HepG2 (cell line): ENCODE results near the gene DLG4. TPM values are rescaled to one million over a fixed set of nuclear protein-coding genes. Genes with fewer than 3 reads are reported as not detected.
A peak's percentile ranks its signal among the peaks of the same experiment; 100 is the strongest.

Experiments used
- ATAC-seq: fragments of 200-7000 bp; cut with Tn5 transposase; 3 replicates; pipeline ENCODE4 v1.9.1; 2020; ENCODE audit warnings: mild to moderate bottlenecking, moderate library complexity
- BruUV-seq: library from RNA; stranded (reverse); fragments of 400-500 nt; replicated peaks from 2 replicates; lab custom pipeline; 2021; lab: Mats Ljungman, UMichigan
- CTCF ChIA-PET: fragments of 300-600 bp; formaldehyde crosslinking; extraction: SDS; loops from one replicate; lab custom pipeline; 2021; ENCODE audit warnings: low total read pairs, inconsistent platforms, low intra/inter-chr PET ratio; lab: Yijun Ruan, JAX
- POLR2A ChIA-PET: fragments of 350-600 bp; sonication (Branson Sonifier 250); formaldehyde crosslinking; loops from one replicate; lab custom pipeline; 2020; ENCODE audit warnings: antibody characterized with exemption, inconsistent platforms; lab: Yijun Ruan, JAX
- DNase-seq: peaks from one replicate; pipeline ENCODE4 v3.0.0-alpha.2; 2015; ENCODE audit warnings: low spot score
- FAIRE-seq: peaks from 3 replicates; lab custom pipeline; 2011; peaks lifted over from hg19 to GRCh38; lab: Jason Lieb, UNC
- H2AFZ ChIP-seq: one replicate; pipeline ENCODE4 v1.6.1; 2011; ENCODE audit warnings: low read length, inconsistent platforms
- H3K27ac ChIP-seq: fragments of 300-600 bp; 3 replicates; pipeline ENCODE4 v1.8.0; 2011; ENCODE audit warnings: mixed run types, mild to moderate bottlenecking, mixed read lengths, low read length, inconsistent platforms; ENCODE audit not compliant: insufficient read depth; ENCODE audit errors: extremely low read length
- H3K27me3 ChIP-seq, 2 experiments: fragments of 200-600 bp in 1 of 2; 2 replicates in 1 of 2; 3 replicates in 1 of 2; pipeline versions ENCODE4 v1.6.0 to v1.8.0; 2011; ENCODE audit warnings: low read length in 2 of 2, mild to moderate bottlenecking in 2 of 2, moderate library complexity in 2 of 2, inconsistent platforms in 1 of 2; ENCODE audit not compliant: insufficient read depth in 2 of 2, control insufficient read depth in 1 of 2
- H3K36me3 ChIP-seq, 2 experiments: fragments of 200-600 bp in 1 of 2; replicated peaks in 1 of 2; 2 replicates in 1 of 2; 3 replicates in 1 of 2; pipeline versions ENCODE4 v1.5.1 to v1.8.0; 2011; ENCODE audit warnings: low read length in 2 of 2, inconsistent platforms in 1 of 2; ENCODE audit not compliant: insufficient read depth in 2 of 2, control insufficient read depth in 1 of 2
- H3K4me1 ChIP-seq: 2 replicates; pipeline ENCODE4 v1.5.1; 2012; ENCODE audit warnings: low read length, inconsistent platforms; ENCODE audit not compliant: insufficient read depth
- H3K4me2 ChIP-seq: 2 replicates; pipeline ENCODE4 v1.6.0; 2011; ENCODE audit warnings: low read depth, low read length, inconsistent platforms
- H3K4me3 ChIP-seq, 3 experiments: fragments of 200-600 bp in 1 of 3; sonication (generic), shearing (Covaris generic) in 1 of 3; replicated peaks in 1 of 3; 2 replicates each; pipeline ENCODE4 v1.5.1; 2011 to 2016; ENCODE audit warnings: low read length in 3 of 3, inconsistent platforms in 2 of 3, low read depth in 2 of 3, mild to moderate bottlenecking in 2 of 3, control low read depth in 1 of 3, mixed read lengths in 1 of 3; ENCODE audit not compliant: insufficient read depth in 1 of 3
- H3K79me2 ChIP-seq: one replicate; pipeline ENCODE4 v1.6.1; 2011; ENCODE audit warnings: low read length, inconsistent platforms; ENCODE audit not compliant: insufficient read depth
- H3K9ac ChIP-seq: 2 replicates; pipeline ENCODE4 v1.6.0; 2011; ENCODE audit warnings: mild to moderate bottlenecking, low read depth, low read length, inconsistent platforms; ENCODE audit not compliant: insufficient read depth
- H3K9me3 ChIP-seq: 2 replicates; pipeline ENCODE4 v1.5.1; 2012; ENCODE audit warnings: mild to moderate bottlenecking, low read length
- H4K20me1 ChIP-seq: 2 replicates; pipeline ENCODE4 v1.6.0; 2011; ENCODE audit warnings: inconsistent platforms, mild to moderate bottlenecking, low read length, moderate library complexity; ENCODE audit not compliant: insufficient read depth
- BCL3 ChIP-seq: sonication (generic); formaldehyde crosslinking; IDR thresholded peaks from 2 replicates; pipeline ENCODE4 v1.5.1; 2020; ENCODE audit warnings: mild to moderate bottlenecking, missing genetic modification reagents, moderate library complexity
- EP300 ChIP-seq, 3 experiments: sonication (generic) in 1 of 3; formaldehyde crosslinking in 1 of 3; IDR thresholded peaks; 2 replicates each; pipeline versions ENCODE4 v1.5.1 to v1.6.1; 2011 to 2020; ENCODE audit warnings: low read depth in 2 of 3, low read length in 2 of 3, borderline replicate concordance in 1 of 3, improper control_type of control experiment in 1 of 3, mild to moderate bottlenecking in 1 of 3, missing genetic modification reagents in 1 of 3, moderate library complexity in 1 of 3
- HDAC1 ChIP-seq: sonication (generic); formaldehyde crosslinking; IDR thresholded peaks from 2 replicates; pipeline ENCODE4 v1.5.1; 2020; ENCODE audit warnings: mild to moderate bottlenecking, missing genetic modification reagents
- HNF4G ChIP-seq, 2 experiments: sonication (generic) in 1 of 2; formaldehyde crosslinking in 1 of 2; IDR thresholded peaks; 2 replicates each; pipeline versions ENCODE4 v1.4.0 to v1.6.1; 2011 to 2020; ENCODE audit warnings: borderline replicate concordance in 2 of 2, low read depth in 2 of 2, mild to moderate bottlenecking in 2 of 2, low read length in 1 of 2, missing genetic modification reagents in 1 of 2, moderate library complexity in 1 of 2
- NFYC ChIP-seq: IDR thresholded peaks from 2 replicates; pipeline ENCODE4 v1.6.1; 2016; ENCODE audit warnings: missing genetic modification reagents, missing compliant biosample characterization
- ZC3H13 ChIP-seq: sonication (generic); formaldehyde crosslinking; IDR thresholded peaks from 2 replicates; pipeline ENCODE4 v1.8.1; 2023; ENCODE audit warnings: mild to moderate bottlenecking, missing genetic modification reagents, moderate library complexity
- ZFX ChIP-seq: sonication (generic); formaldehyde crosslinking; IDR thresholded peaks from 2 replicates; pipeline ENCODE4 v1.4.0; 2020; ENCODE audit warnings: mild to moderate bottlenecking, low read depth, missing genetic modification reagents, moderate library complexity
- ZNF619 ChIP-seq: sonication (generic); formaldehyde crosslinking; IDR thresholded peaks from 2 replicates; pipeline ENCODE4 v1.4.0; 2020; ENCODE audit warnings: mild to moderate bottlenecking, missing genetic modification reagents
- ZNF770 ChIP-seq: sonication (generic); formaldehyde crosslinking; IDR thresholded peaks from 2 replicates; pipeline ENCODE4 v1.5.0; 2020; ENCODE audit warnings: mild to moderate bottlenecking, missing genetic modification reagents
- WGBS: methylation state at CpG from one replicate; pipeline ENCODE4 v1.1.6; 2017; ENCODE audit warnings: low lambda C conversion rate; 5-methylcytosine and 5-hydroxymethylcytosine counted together
- in situ Hi-C: cut with HindIII; loops from 2 replicates; pipeline ENCODE4 v1.10.0; 2017; ENCODE audit warnings: low pct_unique_long_range_greater_than_20kb; ENCODE audit not compliant: extremely low pct_ligation_motif_present
- intact Hi-C: fragments of 100-400 bp; cut with micrococcal nuclease; formaldehyde crosslinking; loops from one replicate; pipeline ENCODE4 v1.10.0; 2022; ENCODE audit not compliant: unreplicated experiment
- polyA plus RNA-seq, 8 experiments: library from polyadenylated mRNA; depleted of rRNA in 3 of 8; stranded (reverse) in 7 of 8; unstranded in 1 of 8; fragments of >200 nt; fragmentation: Illumina TruSeq in 4 of 8; extraction: Trizol in 4 of 8; gene quantifications; 2 replicates each; pipeline versions ENCODE4 v1.2.1 to v1.2.3, GENCODE V29; 2011 to 2016; ENCODE audit warnings: low read depth in 4 of 8, missing spikeins in 1 of 8, mixed read lengths in 1 of 8; ENCODE audit not compliant: insufficient read depth in 1 of 8
- total RNA-seq, 5 experiments: library from RNA; depleted of rRNA; stranded (reverse); fragments of >200 nt; fragmentation: Illumina TruSeq; extraction: Trizol; gene quantifications; 2 replicates each; pipeline ENCODE4 v1.2.3, GENCODE V29; 2016; ENCODE audit warnings: low read depth in 1 of 5

DLG4 gene
- total and polyA plus RNA-seq, 2 of the 13 experiments (the other 11 are each of a cell fraction or from before 2014, with no cell fraction given) = 0.71 to 4.3 TPM

- no TSS peak for BruUV-seq
- peak overlapping the region; percentile 19 to 85 (median 68); a peak in 5 of 6 replicates for H3K4me3 ChIP-seq
- 0 out of 2 replicates have a peak, but pooled peaks cover 3% of the 10 kb centered on the region for H4K20me1 ChIP-seq
- WGBS = 58% methylated on average over 4 of the region's 4 CpGs
- H3K36me3 ChIP-seq = peaks cover 11 to 30% of the 10 kb centered on the region in 2 experiments
- ATAC-seq = no peak
- in situ Hi-C loops = no loop called here
- no peak for DNase-seq
- peaks cover 44% of the 10 kb centered on the region for H3K4me1 ChIP-seq
- peak overlapping the region; percentile 92 for H3K9ac ChIP-seq
- peak overlapping the region; percentile 97 for H3K4me2 ChIP-seq
- POLR2A ChIA-PET = interaction anchor here (1.6 to 4.3 kb wide), 4 partner anchors 18 to 61 kb away, joined by 7 to 35 read pairs (median 30); partner anchors contain the start of genes ACADVL, ASGR1 and DLG4
- no peak overlapping the region for H2AFZ ChIP-seq
- peaks cover 45% of the 10 kb centered on the region for H3K79me2 ChIP-seq
- no peaks in the 10 kb centered on the region for H3K9me3 ChIP-seq
- no peak for FAIRE-seq
- TF ChIP-seq ZFX (CRISPR knock-in tag) = 0 out of 2 replicates have a peak, but pooled peaks have one; percentile 3
- TF ChIP-seq BCL3 (CRISPR knock-in tag) = no peak
- no peaks in the 10 kb centered on the region; a peak in 1 of 5 replicates for H3K27me3 ChIP-seq
- H3K27ac ChIP-seq = peak overlapping the region; percentile 86
- intact Hi-C loops = loop anchor here (5.0 kb wide), 1 partner anchor 42 kb away; the partner anchor contains the start of gene SLC2A4
- CTCF ChIA-PET = no interaction called here
Measured at GRCh38 chr17:7240375-7240774, 20.7 kb upstream of the DLG4 start.

- Histone ChIP-seq H3K79me2 (peaks cover 45% of the 10 kb centered on the region), H3K4me1 (peaks cover 54% of the 10 kb centered on the region), H3K27ac (peak within 1 kb of the TSS; percentile 88), H3K9ac (peak within 1 kb of the TSS; percentile 96), H3K27me3 (no peaks in the 10 kb centered on the region; a peak in 1 of 5 replicates), H4K20me1 (0 out of 2 replicates have a peak, but pooled peaks cover 3% of the 10 kb centered on the region), H3K9me3 (no peaks in the 10 kb centered on the region), H3K36me3 (peaks cover 11 to 29% of the 10 kb centered on the region in 2 experiments), H3K4me3 (peak within 1 kb of the TSS; percentile 97 to 98 (median 98)), H2AFZ (no peak within 1 kb of the TSS), H3K4me2 (peak within 1 kb of the TSS; percentile 97)
- ChIA-PET POLR2A (interaction anchor here (0.8 to 8.9 kb wide), 10 partner anchors 11 to 204 kb away, joined by 3 to 140 read pairs (median 7); partner anchors contain the start of genes ACADVL, ASGR1, ASGR2 and CTDNEP1), CTCF (no interaction called here)
- BruUV-seq = no TSS peak
- DNase-seq (peak; percentile 97), ATAC-seq (peak; percentile 66), FAIRE-seq (peak; percentile 98)
- in situ Hi-C loops (no loop called here), intact Hi-C loops (loop anchor here (5.0 to 10.0 kb wide), 2 partner anchors 43 to 65 kb away; partner anchors contain the start of genes ASGR1 and SLC2A4)
- 1% methylated on average over 63 of the region's 72 CpGs for WGBS
- TF ChIP-seq ZNF619 (CRISPR knock-in tag) (0 out of 2 replicates have a peak, but pooled peaks have one; percentile 7), HDAC1 (CRISPR knock-in tag) (peak; percentile 56), ZC3H13 (peak; percentile 65; the same call in 1 of the 2 replicates), EP300 (IDR thresholded peaks at IDR 0.05; ENCODE audit: low read depth in 2 of 2, low read length in 2 of 2) (0 out of 4 replicates have a peak, but pooled peaks of 1 of the 2 experiments have one; percentile 28), EP300 (CRISPR knock-in tag; IDR thresholded peaks at IDR 0.05; ENCODE audit: borderline replicate concordance) (no peak), ZNF770 (CRISPR knock-in tag) (peak; percentile 35; the same call in 1 of the 2 replicates), NFYC (CRISPR knock-in tag) (peak; percentile 50; the same call in 1 of the 2 replicates), HNF4G (IDR thresholded peaks at IDR 0.05; ENCODE audit: borderline replicate concordance, low read depth, low read length) (peak; percentile 12; the same call in 1 of the 2 replicates), HNF4G (CRISPR knock-in tag; IDR thresholded peaks at IDR 0.05; ENCODE audit: borderline replicate concordance, low read depth) (0 out of 2 replicates have a peak, but pooled peaks have one; percentile 37)
Measured at GRCh38 chr17:7239091-7240027, 19.7 kb upstream of the DLG4 start, which contains the start of gene PHF23. Gene PHF23 (minus strand): TSS chr17:7239457. CDS start chr17:7239279, 178 bp downstream.
